Measurements from ENCODE around the gene GRIFIN.

Gene GRIFIN

GRCh38 chr7:2484868-2485267, 8.7 kb upstream of the GRIFIN start:
- peaks cover 5 to 6% of the 10 kb centered on the region in 2 donors for H3K9me3 Mint-ChIP-seq
- no peak for DNase-seq
- peaks cover 0 to 4% of the 10 kb centered on the region in 2 donors for H3K36me3 Mint-ChIP-seq
- H3K4me1 Mint-ChIP-seq, result peaks cover 7 to 11% of the 10 kb centered on the region in 2 donors
- H3K4me3 Mint-ChIP-seq, result no peak overlapping the region
- ATAC-seq (replicated peaks), result no peak
- H3K27ac Mint-ChIP-seq, result no peak overlapping the region
- peaks cover 10 to 26% of the 10 kb centered on the region in 2 donors for H3K27me3 Mint-ChIP-seq

- Mint-ChIP-seq H3K4me1 (peaks cover 3 to 5% of the 10 kb centered on the region in 2 donors), H3K36me3 (peaks cover 0 to 4% of the 10 kb centered on the region in 2 donors), H3K27me3 (peaks cover 3 to 17% of the 10 kb centered on the region in 2 donors), H3K27ac (peak overlapping the region; percentile 42), H3K4me3 (no peak overlapping the region), H3K9me3 (peaks cover 5 to 6% of the 10 kb centered on the region in 2 donors)
- ATAC-seq (replicated peaks) (no peak), DNase-seq (no peak)
These were observed 7.3 kb upstream of the GRIFIN start for GRCh38 chr7:2483494-2483893.

- Mint-ChIP-seq H3K4me3 (no peak overlapping the region), H3K27me3 (peaks cover 0 to 12% of the 10 kb centered on the region in 2 donors), H3K4me1 (peaks cover 5% of the 10 kb centered on the region in 2 donors), H3K27ac (no peak overlapping the region), H3K36me3 (peaks cover 0 to 4% of the 10 kb centered on the region in 2 donors), H3K9me3 (peaks cover 5 to 6% of the 10 kb centered on the region in 2 donors)
- no peak for DNase-seq
- no peak for ATAC-seq (replicated peaks)
These were observed 6.7 kb upstream of the GRIFIN start for GRCh38 chr7:2482725-2483451.

- H3K27ac Mint-ChIP-seq, result no peak overlapping the region
- no peak for ATAC-seq (replicated peaks)
- H3K4me3 Mint-ChIP-seq, result no peak overlapping the region
- peaks cover 5 to 6% of the 10 kb centered on the region in 2 donors for H3K9me3 Mint-ChIP-seq
- H3K27me3 Mint-ChIP-seq, result no peaks in the 10 kb centered on the region
- H3K36me3 Mint-ChIP-seq, result peaks cover 0 to 4% of the 10 kb centered on the region in 2 donors
- peaks cover 8 to 15% of the 10 kb centered on the region in 2 donors for H3K4me1 Mint-ChIP-seq
- DNase-seq, result no peak
These were observed 5.0 kb upstream of the GRIFIN start for GRCh38 chr7:2481195-2481594.

- H3K9me3 Mint-ChIP-seq, result peaks cover 5 to 6% of the 10 kb centered on the region in 2 donors
- H3K4me1 Mint-ChIP-seq, result peaks cover 8 to 15% of the 10 kb centered on the region in 2 donors
- no peak for DNase-seq
- no peaks in the 10 kb centered on the region for H3K27me3 Mint-ChIP-seq
- no peak for ATAC-seq (replicated peaks)
- H3K36me3 Mint-ChIP-seq, result peaks cover 0 to 4% of the 10 kb centered on the region in 2 donors
- no peak overlapping the region for H3K27ac Mint-ChIP-seq
- no peak overlapping the region for H3K4me3 Mint-ChIP-seq
These were observed 3.8 kb upstream of the GRIFIN start for GRCh38 chr7:2480070-2480408.

- Mint-ChIP-seq H3K27me3 (no peaks in the 10 kb centered on the region), H3K36me3 (peaks cover 0 to 4% of the 10 kb centered on the region in 2 donors), H3K27ac (no peak overlapping the region), H3K4me3 (no peak overlapping the region), H3K9me3 (peaks cover 5 to 6% of the 10 kb centered on the region in 2 donors), H3K4me1 (peaks cover 8 to 15% of the 10 kb centered on the region in 2 donors)
- no peak for DNase-seq
- ATAC-seq (replicated peaks), result no peak
These were observed 3.3 kb upstream of the GRIFIN start for GRCh38 chr7:2479276-2480069.

- no peak overlapping the region for H3K27ac Mint-ChIP-seq
- ATAC-seq (replicated peaks), result no peak
- H3K9me3 Mint-ChIP-seq, result peaks cover 5 to 6% of the 10 kb centered on the region in 2 donors
- no peak overlapping the region for H3K4me3 Mint-ChIP-seq
- peaks cover 0 to 4% of the 10 kb centered on the region in 2 donors for H3K36me3 Mint-ChIP-seq
- no peak for DNase-seq
- peaks cover 8 to 15% of the 10 kb centered on the region in 2 donors for H3K4me1 Mint-ChIP-seq
- H3K27me3 Mint-ChIP-seq, result no peaks in the 10 kb centered on the region
These were observed 2.6 kb upstream of the GRIFIN start for GRCh38 chr7:2478800-2479199.

- Mint-ChIP-seq H3K27me3 (no peaks in the 10 kb centered on the region), H3K36me3 (peaks cover 0 to 4% of the 10 kb centered on the region in 2 donors)
These were observed 2.2 kb upstream of the GRIFIN start for GRCh38 chr7:2478399-2478785.

GRCh38 chr7:2477447-2478398, 1.5 kb upstream of the GRIFIN start:
- peak; percentile 46 for DNase-seq
- peak overlapping the region in 1 of 2 donors; percentile 62 for H3K4me3 Mint-ChIP-seq
- H3K27ac Mint-ChIP-seq, result peak overlapping the region; percentile 31

More at GRCh38 chr7:2478399-2478785, 2.2 kb upstream of the GRIFIN start:
- Mint-ChIP-seq H3K27ac (peak overlapping the region; percentile 14), H3K9me3 (peaks cover 5 to 6% of the 10 kb centered on the region in 2 donors), H3K4me1 (peaks cover 8 to 15% of the 10 kb centered on the region in 2 donors), H3K4me3 (no peak overlapping the region)
- DNase-seq (no peak), ATAC-seq (replicated peaks) (no peak)

GRCh38 chr7:2476776-2477446, 713 bp upstream of the GRIFIN start:
- ATAC-seq (replicated peaks) (peak; percentile 1 to 13), DNase-seq (no peak)
- Mint-ChIP-seq H3K36me3 (no peaks in the 10 kb centered on the region), H3K9me3 (no peaks in the 10 kb centered on the region), H3K4me1 (peaks cover 8 to 15% of the 10 kb centered on the region in 2 donors), H3K27ac (no peak overlapping the region), H3K4me3 (no peak overlapping the region), H3K27me3 (no peaks in the 10 kb centered on the region)

More at GRCh38 chr7:2477447-2478398, 1.5 kb upstream of the GRIFIN start:
- Mint-ChIP-seq H3K27me3 (no peaks in the 10 kb centered on the region), H3K36me3 (peaks cover 0 to under 1% of the 10 kb centered on the region in 2 donors), H3K4me1 (peaks cover 8 to 15% of the 10 kb centered on the region in 2 donors), H3K9me3 (peaks cover 1 to 3% of the 10 kb centered on the region in 2 donors)
- ATAC-seq (replicated peaks), result peak; percentile 96 to 97

- no peak for ATAC-seq (replicated peaks)
- Mint-ChIP-seq H3K27ac (no peak overlapping the region), H3K4me3 (no peak overlapping the region), H3K36me3 (no peaks in the 10 kb centered on the region), H3K4me1 (peaks cover 8 to 15% of the 10 kb centered on the region in 2 donors), H3K9me3 (no peaks in the 10 kb centered on the region), H3K27me3 (peaks cover 7 to 11% of the 10 kb centered on the region in 2 donors)
- DNase-seq, result no peak
These were observed 551 bp downstream of the GRIFIN start for GRCh38 chr7:2475678-2476015.

GRCh38 chr7:2474813-2475677, 1.2 kb downstream of the GRIFIN start:
- Mint-ChIP-seq H3K27me3 (peaks cover 12 to 17% of the 10 kb centered on the region in 2 donors), H3K4me3 (no peak overlapping the region), H3K4me1 (peaks cover 8 to 15% of the 10 kb centered on the region in 2 donors), H3K27ac (no peak overlapping the region), H3K36me3 (no peaks in the 10 kb centered on the region), H3K9me3 (no peaks in the 10 kb centered on the region)
- ATAC-seq (replicated peaks), result no peak
- DNase-seq, result no peak

GRCh38 chr7:2474224-2474623, 2.0 kb downstream of the GRIFIN start:
- DNase-seq (no peak), ATAC-seq (replicated peaks) (no peak)
- no peaks in the 10 kb centered on the region for H3K9me3 Mint-ChIP-seq
- H3K36me3 Mint-ChIP-seq, result no peaks in the 10 kb centered on the region
- H3K4me3 Mint-ChIP-seq, result no peak overlapping the region
- H3K27ac Mint-ChIP-seq, result no peak overlapping the region
- H3K27me3 Mint-ChIP-seq, result peaks cover 17 to 18% of the 10 kb centered on the region in 2 donors
- H3K4me1 Mint-ChIP-seq, result peaks cover 8 to 16% of the 10 kb centered on the region in 2 donors

All from stimulated activated naive B cell treated with anti-CD40 and anti-IgM and Interleukin-4, amounts not matched to agents 10 μg/mL and 1 μg/mL and 100 μg/mL, for 72 hours (primary cell).